ENCODE results near the gene CBLC. TPM values are rescaled to one million over a fixed set of nuclear protein-coding genes. Genes with fewer than 3 reads are reported as not detected.

The CBLC gene
- total RNA-seq, 1 experiment from 2014 or later: 42.3 TPM

DNA sequence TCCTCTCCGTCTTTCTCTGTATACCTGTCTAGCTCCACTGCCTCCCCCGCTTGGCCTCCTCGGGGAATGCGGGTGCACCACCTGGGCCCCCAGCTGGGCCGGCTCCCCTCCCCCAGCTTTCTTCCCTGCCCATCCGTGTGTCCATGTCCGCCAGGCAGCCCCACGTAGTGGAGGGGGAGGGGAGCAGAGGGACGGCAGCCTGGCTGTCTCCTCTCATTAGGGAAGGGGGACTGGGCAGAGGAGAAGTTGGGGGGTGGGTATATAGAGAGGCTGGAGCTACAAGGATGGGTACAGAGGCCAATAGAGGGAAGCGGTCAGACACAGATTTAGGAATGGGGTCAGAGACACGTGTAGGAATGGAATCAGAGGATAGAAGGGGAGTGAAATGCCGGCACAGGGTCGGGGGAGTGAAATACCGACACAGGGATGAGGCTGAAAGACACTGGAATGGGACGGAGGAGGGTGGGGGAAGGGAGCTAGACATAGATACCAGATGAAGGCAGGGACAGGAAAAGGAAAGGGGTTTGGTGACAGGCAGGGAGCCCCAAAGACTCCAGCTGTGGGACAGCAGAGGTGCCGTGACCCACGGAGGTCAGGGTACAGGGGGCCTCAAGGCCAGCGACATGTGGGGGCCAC is 71.2 kb downstream of the CBLC start:
- intact Hi-C loops (cut with micrococcal nuclease; ENCODE audit: unreplicated experiment): loop anchor here (5.0 to 10.0 kb wide), 2 partner anchors 103 to 154 kb away; partner anchors contain the start of gene CEACAM16
- no peak overlapping the region for H3K4me3 ChIP-seq (ENCODE audit: low read depth, low read length)
- TF ChIP-seq, protein P1, sequence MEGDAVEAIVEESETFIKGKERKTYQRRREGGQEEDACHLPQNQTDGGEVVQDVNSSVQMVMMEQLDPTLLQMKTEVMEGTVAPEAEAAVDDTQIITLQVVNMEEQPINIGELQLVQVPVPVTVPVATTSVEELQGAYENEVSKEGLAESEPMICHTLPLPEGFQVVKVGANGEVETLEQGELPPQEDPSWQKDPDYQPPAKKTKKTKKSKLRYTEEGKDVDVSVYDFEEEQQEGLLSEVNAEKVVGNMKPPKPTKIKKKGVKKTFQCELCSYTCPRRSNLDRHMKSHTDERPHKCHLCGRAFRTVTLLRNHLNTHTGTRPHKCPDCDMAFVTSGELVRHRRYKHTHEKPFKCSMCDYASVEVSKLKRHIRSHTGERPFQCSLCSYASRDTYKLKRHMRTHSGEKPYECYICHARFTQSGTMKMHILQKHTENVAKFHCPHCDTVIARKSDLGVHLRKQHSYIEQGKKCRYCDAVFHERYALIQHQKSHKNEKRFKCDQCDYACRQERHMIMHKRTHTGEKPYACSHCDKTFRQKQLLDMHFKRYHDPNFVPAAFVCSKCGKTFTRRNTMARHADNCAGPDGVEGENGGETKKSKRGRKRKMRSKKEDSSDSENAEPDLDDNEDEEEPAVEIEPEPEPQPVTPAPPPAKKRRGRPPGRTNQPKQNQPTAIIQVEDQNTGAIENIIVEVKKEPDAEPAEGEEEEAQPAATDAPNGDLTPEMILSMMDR (IDR thresholded peaks at IDR 0.05; ENCODE audit: insufficient read depth in 1 of 2, low read depth in 1 of 2, low read length in 1 of 2, severe bottlenecking in 1 of 2, unreplicated experiment in 1 of 2): no peak
- no peaks in the 10 kb centered on the region for H3K27me3 Mint-ChIP-seq (ENCODE audit: insufficient read depth, unreplicated experiment)
- BruUV-seq (replicated peaks): no TSS peak
- no peaks in the 10 kb centered on the region for H3K27me3 ChIP-seq (replicated peaks; ENCODE audit: control insufficient read depth, insufficient read depth, low read length)
- no peak for DNase-seq
- peak overlapping the region; percentile 98 for H3K27ac Mint-ChIP-seq (ENCODE audit: unreplicated experiment)
- H3K9me3 Mint-ChIP-seq (ENCODE audit: unreplicated experiment): no peaks in the 10 kb centered on the region
- peaks cover 71% of the 10 kb centered on the region for H3K36me3 Mint-ChIP-seq (ENCODE audit: insufficient read depth, unreplicated experiment)
- POLR2A ChIA-PET: interaction anchor here (0.9 to 2.0 kb wide), 2 partner anchors 41 to 828 kb away, joined by 7 read pairs; partner anchors contain the start of gene TOMM40
- H3K36me3 ChIP-seq (ENCODE audit: control insufficient read depth, insufficient read depth, low read length): peaks cover 4% of the 10 kb centered on the region; the same call in 1 of the 2 replicates
- CTCF ChIA-PET: interaction anchor here (0.7 kb wide), 1 partner anchor 35 kb away, joined by 3 read pairs; no protein-coding TSS in a partner anchor
- peaks cover 35% of the 10 kb centered on the region for H3K4me1 ChIP-seq
- H3K9me3 ChIP-seq: no peaks in the 10 kb centered on the region
- H3K4me1 Mint-ChIP-seq (ENCODE audit: low read depth, unreplicated experiment): peaks cover 40% of the 10 kb centered on the region
- peak overlapping the region; percentile 76 for H3K4me3 Mint-ChIP-seq (ENCODE audit: unreplicated experiment)

Small RNAs within 50 kb of the gene (microRNA-seq; reads per million reads assigned to microRNA genes)
- not detected for gene MIR8085

Other genes with a start within 250 kb of the CBLC start
- gene CEACAM20, start 248.2 kb upstream of the CBLC start, total RNA-seq (2022): 0.16 TPM in 1 of 2 replicates, not detected in the other
- 3.9 and 6.8 TPM in 2 replicates for gene IGSF23, start 164.3 kb upstream of the CBLC start, total RNA-seq (2022)
- gene PVR, start 134.0 kb upstream of the CBLC start, total RNA-seq (2022): 86.5 and 93.8 TPM in 2 replicates
- gene CEACAM19, start 106.4 kb upstream of the CBLC start, total RNA-seq (2022): 2.9 and 3.3 TPM in 2 replicates
- gene CEACAM16, start 78.7 kb upstream of the CBLC start, total RNA-seq (2022): not detected in 2 replicates
- 15.5 and 21.3 TPM in 2 replicates for gene BCL3, start 29.2 kb upstream of the CBLC start, total RNA-seq (2022)
- 230 and 244 TPM in 2 replicates for gene BCAM, start 31.2 kb downstream of the CBLC start, total RNA-seq (2022)
- 257 and 258 TPM in 2 replicates for gene NECTIN2, start 68.4 kb downstream of the CBLC start, total RNA-seq (2022)
- 205 and 227 TPM in 2 replicates for gene TOMM40, start 113.4 kb downstream of the CBLC start, total RNA-seq (2022)
- 1,346 and 1,404 TPM in 2 replicates for gene APOE, start 127.9 kb downstream of the CBLC start, total RNA-seq (2022)
- 246 and 250 TPM in 2 replicates for gene APOC1, start 136.7 kb downstream of the CBLC start, total RNA-seq (2022)
- gene APOC4, start 164.3 kb downstream of the CBLC start, total RNA-seq (2022): not detected in 2 replicates
- gene APOC2, start 168.2 kb downstream of the CBLC start, total RNA-seq (2022): not detected in 2 replicates
- gene CLPTM1, start 177.5 kb downstream of the CBLC start, total RNA-seq (2022): 144 and 159 TPM in 2 replicates
- 6.3 and 10.2 TPM in 2 replicates for gene RELB, start 223.6 kb downstream of the CBLC start, total RNA-seq (2022)